BJ (cell line): ENCODE measurements around the gene CC2D2A. TPM values are rescaled to one million over a fixed set of nuclear protein-coding genes. Genes with fewer than 3 reads are reported as not detected.

Source experiments
- CTCF ChIA-PET: fragments of 350-600 bp; formaldehyde crosslinking; extraction: SDS; loops from one replicate; lab custom pipeline; 2021; ENCODE audit warnings: antibody characterized with exemption, inconsistent platforms; lab: Yijun Ruan, JAX
- POLR2A ChIA-PET: fragments of 300-600 bp; sonication (Branson Sonifier 250); formaldehyde crosslinking; extraction: SDS; loops from one replicate; lab custom pipeline; 2021; ENCODE audit warnings: antibody characterized with exemption; lab: Charles Lee
- DNase-seq: peaks from one replicate; pipeline ENCODE4 v3.0.0-alpha.2; 2011; ENCODE audit warnings: low read depth
- H3K27me3 ChIP-seq: 2 replicates; pipeline ENCODE4 v1.6.0; 2011; ENCODE audit warnings: low read length; ENCODE audit not compliant: control insufficient read depth, insufficient read depth
- H3K36me3 ChIP-seq: 2 replicates; pipeline ENCODE4 v1.5.1; 2011; ENCODE audit warnings: low read length; ENCODE audit not compliant: control insufficient read depth, insufficient read depth
- H3K4me3 ChIP-seq: 2 replicates; pipeline ENCODE4 v1.5.1; 2011; ENCODE audit warnings: low read depth, mild to moderate bottlenecking, control low read depth, low read length
- polyA plus RNA-seq: library from polyadenylated mRNA; depleted of rRNA; stranded (reverse); fragments of >200 nt; gene quantifications from 2 replicates; pipeline ENCODE4 v1.2.3, GENCODE V29; 2011
- TF ChIP-seq, protein P1 (sequence below): IDR thresholded peaks from 2 replicates; pipeline ENCODE4 v1.5.1; 2011; ENCODE audit warnings: low read depth, mild to moderate bottlenecking, control low read depth, inconsistent platforms, low read length, moderate library complexity; ENCODE audit not compliant: insufficient read depth

CC2D2A gene
- polyA plus RNA-seq, 1 experiment = 10.0 TPM

DNA sequence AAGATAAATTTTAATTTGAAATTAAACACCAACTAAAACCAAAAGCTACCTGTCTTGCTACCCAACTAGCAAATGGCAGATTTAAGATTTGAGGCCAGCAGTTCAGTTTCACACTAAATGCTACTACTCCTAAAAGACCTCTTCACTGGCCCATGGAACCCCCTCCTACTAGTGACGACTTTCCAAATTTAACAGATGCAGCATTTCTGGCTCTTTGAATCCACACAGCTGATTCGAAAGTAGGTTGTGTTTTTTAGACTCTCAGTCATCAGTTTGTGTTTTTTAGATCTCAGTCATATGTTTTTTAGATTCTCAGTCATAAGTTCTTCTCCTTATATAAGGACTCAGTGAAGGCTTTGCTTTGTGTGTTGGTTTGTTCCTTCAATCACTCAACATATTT is 11.1 kb upstream of the CC2D2A start:
- POLR2A ChIA-PET = no interaction called here
- H3K27me3 ChIP-seq = peaks cover 7% of the 10 kb centered on the region; the same call in 1 of the 2 replicates
- TF ChIP-seq, protein P1, sequence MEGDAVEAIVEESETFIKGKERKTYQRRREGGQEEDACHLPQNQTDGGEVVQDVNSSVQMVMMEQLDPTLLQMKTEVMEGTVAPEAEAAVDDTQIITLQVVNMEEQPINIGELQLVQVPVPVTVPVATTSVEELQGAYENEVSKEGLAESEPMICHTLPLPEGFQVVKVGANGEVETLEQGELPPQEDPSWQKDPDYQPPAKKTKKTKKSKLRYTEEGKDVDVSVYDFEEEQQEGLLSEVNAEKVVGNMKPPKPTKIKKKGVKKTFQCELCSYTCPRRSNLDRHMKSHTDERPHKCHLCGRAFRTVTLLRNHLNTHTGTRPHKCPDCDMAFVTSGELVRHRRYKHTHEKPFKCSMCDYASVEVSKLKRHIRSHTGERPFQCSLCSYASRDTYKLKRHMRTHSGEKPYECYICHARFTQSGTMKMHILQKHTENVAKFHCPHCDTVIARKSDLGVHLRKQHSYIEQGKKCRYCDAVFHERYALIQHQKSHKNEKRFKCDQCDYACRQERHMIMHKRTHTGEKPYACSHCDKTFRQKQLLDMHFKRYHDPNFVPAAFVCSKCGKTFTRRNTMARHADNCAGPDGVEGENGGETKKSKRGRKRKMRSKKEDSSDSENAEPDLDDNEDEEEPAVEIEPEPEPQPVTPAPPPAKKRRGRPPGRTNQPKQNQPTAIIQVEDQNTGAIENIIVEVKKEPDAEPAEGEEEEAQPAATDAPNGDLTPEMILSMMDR = no peak
- no peaks in the 10 kb centered on the region for H3K36me3 ChIP-seq
- CTCF ChIA-PET = interaction anchor here (0.6 to 7.0 kb wide), 15 partner anchors 12 to 275 kb away, joined by 3 to 59 read pairs (median 9); partner anchors contain the start of gene CC2D2A
- no peak overlapping the region for H3K4me3 ChIP-seq
- DNase-seq = no peak

DNA sequence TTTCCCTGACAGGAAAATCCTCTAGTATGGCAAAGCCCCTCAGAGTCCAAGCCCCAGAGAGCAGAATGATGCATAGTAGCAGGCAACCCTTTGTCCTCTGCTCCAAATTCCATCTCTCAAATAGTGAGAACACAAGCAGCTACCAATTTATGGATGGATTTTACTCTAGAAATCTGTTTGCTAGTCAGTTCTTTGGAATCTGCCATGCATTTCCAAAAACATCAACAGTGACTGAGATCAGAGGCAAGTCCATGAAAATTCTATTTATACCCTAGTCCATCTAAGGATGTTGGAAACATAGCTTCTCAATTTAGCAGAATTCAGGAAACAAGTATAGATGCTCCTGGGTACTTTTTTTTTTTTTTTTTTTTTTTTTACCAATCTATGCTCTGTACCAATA is 10.0 kb upstream of the CC2D2A start:
- no peaks in the 10 kb centered on the region for H3K36me3 ChIP-seq
- ChIA-PET CTCF (interaction anchor here (0.6 to 7.0 kb wide), 5 partner anchors 11 to 227 kb away, joined by 3 to 58 read pairs (median 11); partner anchors contain the start of gene CC2D2A), POLR2A (no interaction called here)
- no peak overlapping the region for H3K4me3 ChIP-seq
- H3K27me3 ChIP-seq = peaks cover 7% of the 10 kb centered on the region; the same call in 1 of the 2 replicates
- TF ChIP-seq, protein P1 = no peak
- no peak for DNase-seq

DNA sequence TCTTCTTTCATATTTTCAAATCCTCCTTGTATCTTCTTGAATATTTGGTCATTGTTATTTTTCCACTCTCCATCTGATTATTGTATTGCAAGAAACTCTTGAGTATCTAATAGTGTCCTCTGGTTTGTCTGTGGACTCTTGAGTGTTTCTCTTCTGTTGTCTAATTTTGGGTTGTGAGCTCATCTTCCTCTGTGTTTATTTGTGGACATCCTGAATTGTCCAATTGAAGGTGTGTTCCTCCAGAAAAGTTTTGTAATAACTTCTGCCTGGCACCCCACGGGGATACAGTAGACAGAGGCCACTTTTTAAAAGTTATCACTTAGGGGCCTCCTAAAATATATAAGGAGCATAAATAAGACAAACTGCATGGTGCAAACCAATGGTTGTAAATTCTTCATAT is 3.1 kb upstream of the CC2D2A start:
- DNase-seq = no peak
- Histone ChIP-seq H3K27me3 (no peaks in the 10 kb centered on the region), H3K4me3 (no peak overlapping the region), H3K36me3 (no peaks in the 10 kb centered on the region)
- POLR2A ChIA-PET = no interaction called here
- TF ChIP-seq, protein P1 = no peak
- CTCF ChIA-PET = interaction anchor here (1.3 to 2.3 kb wide), 2 partner anchors 9 to 13 kb away, joined by 4 to 6 read pairs; no protein-coding TSS in a partner anchor

DNA sequence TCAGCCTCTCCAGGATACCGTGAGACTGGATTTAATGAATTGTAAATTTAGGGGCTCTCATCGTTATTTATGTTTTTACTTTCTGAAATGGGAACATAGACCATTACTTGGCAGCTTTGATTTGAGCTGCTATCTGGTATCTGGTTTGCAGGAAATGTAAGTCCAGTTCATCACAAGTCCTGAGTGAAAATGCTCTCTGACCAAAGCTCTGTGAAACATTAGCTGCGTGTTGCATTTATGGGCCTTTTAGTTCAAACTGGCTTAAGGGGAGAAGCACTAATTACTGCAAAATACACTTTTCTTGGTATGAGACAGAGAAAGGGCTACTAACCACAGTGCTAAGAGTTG is 420 bp downstream of the CC2D2A start:
- TF ChIP-seq, protein P1 = no peak
- H3K27me3 ChIP-seq = no peaks in the 10 kb centered on the region
- no peak for DNase-seq
- ChIA-PET CTCF (interaction anchor here (1.0 to 5.7 kb wide), 5 partner anchors 9 to 413 kb away, joined by 4 to 30 read pairs (median 7); no protein-coding TSS in a partner anchor), POLR2A (interaction anchor here (0.6 to 0.7 kb wide), 3 partner anchors 41 to 1595 kb away, joined by 3 to 7 read pairs (median 4); no protein-coding TSS in a partner anchor)
- H3K36me3 ChIP-seq = no peaks in the 10 kb centered on the region
- H3K4me3 ChIP-seq = peak overlapping the region; percentile 39

DNA sequence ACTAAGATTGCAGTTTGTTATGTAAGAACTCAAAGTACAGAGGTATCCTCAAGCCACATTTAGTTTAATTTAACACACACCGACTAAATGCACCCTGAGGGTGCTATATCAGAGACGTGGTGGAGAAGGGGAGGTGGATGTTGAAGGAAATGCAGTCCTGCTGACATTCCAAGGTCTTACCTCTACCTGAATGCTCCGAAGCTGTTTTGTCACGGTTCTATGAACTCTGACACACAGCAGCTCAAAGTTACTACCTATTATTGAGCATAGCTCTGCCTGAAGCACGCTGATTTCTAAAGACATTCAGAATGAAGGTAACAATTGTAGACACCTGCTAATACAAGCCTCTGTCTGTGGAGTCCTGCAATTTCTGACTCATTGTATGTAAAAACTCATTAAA is 6.7 kb downstream of the CC2D2A start:
- CTCF ChIA-PET = interaction anchor here (1.0 kb wide), 1 partner anchor 480 kb away, joined by 3 read pairs; no protein-coding TSS in a partner anchor
- H3K27me3 ChIP-seq = no peaks in the 10 kb centered on the region
- POLR2A ChIA-PET = no interaction called here

More for the DNA sequence above, 6.7 kb downstream of the CC2D2A start:
- no peak overlapping the region for H3K4me3 ChIP-seq
- TF ChIP-seq, protein P1 = no peak
- DNase-seq = no peak
- H3K36me3 ChIP-seq = no peaks in the 10 kb centered on the region
